ENCODE results near the gene OR6C76.
"Not testable (repeated sequence)": the region's sequence is repeated elsewhere in the genome, so short reads cannot be mapped to it uniquely, and the experiment has no call there.

GRCh38 chr12:55414889-55415288 is 11.2 kb upstream of the OR6C76 start:
- TF ChIP-seq CTCF, POLR2A, EP300 (IDR thresholded peaks at IDR 0.05): not testable (repeated sequence)
